SK-N-SH treated with all-trans-retinoic acid at 6 μM for 48 hours (cell line): ENCODE data around the gene AGBL1.

Experiments
- ESRRG ChIP-seq: fragments of 250-450 bp; sonication (Bioruptor Pico); IDR thresholded peaks from 2 replicates; pipeline ENCODE4 v1.6.1; 2021; ENCODE audit warnings: mild to moderate bottlenecking
- OSR1 ChIP-seq: fragments of 250-450 bp; sonication (Bioruptor Pico); IDR thresholded peaks from 2 replicates; pipeline ENCODE4 v1.8.0; 2022; ENCODE audit warnings: moderate library complexity, mild to moderate bottlenecking, inconsistent platforms
- SNAI2 ChIP-seq: fragments of 250-450 bp; sonication (Bioruptor Pico); IDR thresholded peaks from 2 replicates; pipeline ENCODE4 v1.5.0; 2020; ENCODE audit warnings: mild to moderate bottlenecking, moderate library complexity
- ZNF8 ChIP-seq: fragments of 450-650 bp; formaldehyde crosslinking; IDR thresholded peaks from 2 replicates; pipeline ENCODE4 v1.5.0; 2020; ENCODE audit warnings: mild to moderate bottlenecking, moderate library complexity

DNA sequence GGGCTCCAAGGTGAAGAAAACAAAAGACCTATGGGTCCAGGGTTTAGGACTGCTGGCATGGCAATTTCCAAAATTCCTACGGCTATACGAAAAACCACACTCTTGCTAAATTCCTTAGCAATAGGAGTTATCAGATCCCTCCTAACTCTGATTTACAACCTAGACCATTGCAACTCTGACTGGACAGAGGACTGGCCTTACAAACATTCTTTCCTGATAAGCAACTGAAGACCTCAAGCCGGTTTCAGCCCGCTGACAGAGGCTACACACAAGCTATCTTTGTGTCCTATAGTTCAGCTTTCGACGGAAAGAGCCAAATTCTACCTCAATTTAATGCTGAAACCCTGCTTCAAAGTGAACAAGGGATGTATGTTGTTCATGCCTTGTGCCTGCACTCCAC, 38.3 kb upstream of the AGBL1 start:
- TF ChIP-seq SNAI2 (CRISPR knock-in tag) (no peak), OSR1 (CRISPR knock-in tag) (no peak), ESRRG (CRISPR knock-in tag) (no peak), ZNF8 (CRISPR knock-in tag) (no peak)
